Activated CD8-positive, alpha-beta memory T cell treated with anti-CD3 and anti-CD28 coated beads, Interleukin-2, amount 50 U/mL, for 24 hours (primary cell): ENCODE measurements around the gene PIK3CB.
"Not testable (repeated sequence)": the region's sequence is repeated elsewhere in the genome, so short reads cannot be mapped to it uniquely, and the experiment has no call there.

Experiments
- DNase-seq: peaks from one replicate; pipeline ENCODE4 v3.0.0-alpha.2; 2020; ENCODE audit errors: extremely low read depth

The PIK3CB gene

DNA sequence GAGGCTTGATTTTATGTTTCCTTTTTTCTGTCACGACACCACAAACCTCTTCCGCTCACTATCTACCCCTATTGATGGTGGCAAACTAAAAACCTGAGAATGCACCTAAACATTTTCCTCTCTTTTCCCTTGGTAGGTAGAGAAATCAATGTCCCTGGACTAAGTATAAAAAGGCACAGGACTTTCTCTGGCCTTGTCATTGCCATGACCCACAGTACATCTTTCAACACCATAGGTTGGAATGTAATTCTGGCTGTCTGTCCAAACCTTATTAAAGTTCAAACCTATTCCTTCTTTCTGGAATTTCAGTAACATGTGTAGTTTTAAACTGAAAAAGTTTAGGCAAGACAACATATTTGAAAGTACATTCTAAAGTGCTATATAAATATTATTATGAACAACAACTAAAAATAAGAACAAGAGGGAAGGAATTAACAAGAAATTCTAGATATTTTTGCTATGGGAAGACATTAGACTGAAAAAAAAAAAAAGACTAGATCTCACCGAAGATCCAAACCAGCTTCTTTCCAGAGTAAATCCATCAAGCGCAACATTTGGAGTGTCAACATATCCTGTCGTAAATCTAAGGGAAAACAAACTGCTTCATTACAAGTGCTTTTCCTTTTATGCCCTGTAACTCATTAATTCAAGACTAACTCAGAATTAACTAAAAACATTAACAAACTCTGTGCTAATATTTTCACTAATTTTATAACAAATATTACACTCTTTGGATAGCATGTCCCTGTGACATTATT lies 153.1 kb downstream of the PIK3CB start:
- DNase-seq: no peak

DNA sequence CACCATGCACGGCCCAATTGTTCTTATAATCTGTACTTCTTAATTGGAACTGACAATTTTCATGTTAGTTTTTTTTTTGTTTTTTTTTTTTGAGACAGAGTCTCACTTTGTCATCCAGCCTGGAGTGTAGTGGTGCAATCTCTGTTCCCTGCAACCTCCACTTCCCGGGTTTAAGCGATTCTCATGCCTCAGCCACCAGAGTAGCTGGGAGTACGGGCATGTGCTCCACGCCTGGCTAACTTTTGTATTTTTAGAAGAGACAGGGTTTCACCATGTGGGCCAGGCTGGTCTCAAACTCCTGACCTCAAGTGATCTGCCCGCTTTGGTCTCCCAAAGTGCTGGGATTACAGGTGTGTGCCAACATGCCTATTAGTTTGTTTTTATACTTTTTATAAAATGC lies 153.8 kb downstream of the PIK3CB start:
- DNase-seq: not testable (repeated sequence)

DNA sequence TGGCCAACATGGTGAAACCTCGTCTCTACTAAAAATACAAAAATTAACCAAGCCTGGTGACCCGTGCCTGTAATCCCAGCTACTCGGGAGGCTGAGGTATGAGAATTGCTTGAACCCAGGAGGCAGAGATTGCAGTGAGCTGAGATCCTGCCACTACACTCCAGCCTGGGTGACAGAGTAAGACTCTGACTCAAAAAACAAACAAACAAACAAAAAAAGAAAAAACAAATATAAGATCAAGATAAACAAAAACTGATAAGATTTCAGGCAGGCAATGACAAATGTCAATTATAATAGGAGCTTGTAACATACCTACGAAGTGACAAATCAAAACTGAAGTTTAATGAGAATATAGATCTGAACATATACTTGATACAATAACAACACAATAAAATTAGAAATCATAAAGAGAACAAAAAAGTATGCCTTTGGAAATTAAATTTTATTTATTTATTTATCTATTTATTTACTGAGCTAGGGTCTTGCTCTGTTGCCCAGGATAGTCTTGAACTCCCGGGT lies 155.8 kb downstream of the PIK3CB start:
- no peak for DNase-seq

DNA sequence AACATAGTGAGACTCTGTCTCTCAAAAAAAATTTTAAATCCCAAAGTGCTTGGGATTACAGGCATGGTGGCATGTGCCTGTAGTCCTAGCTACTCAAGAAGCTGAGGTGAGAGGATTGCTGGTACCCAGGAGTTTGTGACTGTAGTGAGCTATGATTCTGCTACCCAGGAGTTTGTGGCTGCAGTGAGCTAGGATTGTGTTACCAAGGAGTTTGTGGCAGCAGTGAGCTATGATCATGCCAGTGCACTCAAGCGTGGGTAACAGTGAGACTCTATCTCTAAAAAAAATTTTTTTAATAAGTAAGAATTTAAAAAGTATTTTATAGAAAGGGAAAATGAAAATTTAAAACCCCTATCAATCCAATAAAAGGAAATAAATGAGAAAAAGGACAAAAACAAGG lies 156.6 kb downstream of the PIK3CB start:
- DNase-seq: no peak

DNA sequence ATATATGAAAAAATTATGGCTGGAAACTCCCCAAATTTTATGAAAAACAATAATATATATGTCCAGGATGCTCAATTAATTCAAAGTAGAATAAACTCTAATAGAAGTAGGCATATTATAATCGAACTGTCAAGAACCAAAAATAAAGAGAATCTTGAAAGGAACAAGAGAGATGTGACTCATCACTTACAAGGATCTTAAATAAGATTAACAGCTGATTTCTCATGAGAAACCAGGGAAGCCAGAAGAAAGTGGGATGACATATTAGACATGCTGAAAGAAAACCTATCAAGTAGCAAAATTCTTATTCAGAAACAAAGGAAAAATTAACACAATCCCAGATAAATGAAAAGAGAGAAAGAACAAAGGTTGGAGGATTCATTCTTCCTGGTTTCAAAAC lies 159.3 kb downstream of the PIK3CB start:
- DNase-seq: no peak

DNA sequence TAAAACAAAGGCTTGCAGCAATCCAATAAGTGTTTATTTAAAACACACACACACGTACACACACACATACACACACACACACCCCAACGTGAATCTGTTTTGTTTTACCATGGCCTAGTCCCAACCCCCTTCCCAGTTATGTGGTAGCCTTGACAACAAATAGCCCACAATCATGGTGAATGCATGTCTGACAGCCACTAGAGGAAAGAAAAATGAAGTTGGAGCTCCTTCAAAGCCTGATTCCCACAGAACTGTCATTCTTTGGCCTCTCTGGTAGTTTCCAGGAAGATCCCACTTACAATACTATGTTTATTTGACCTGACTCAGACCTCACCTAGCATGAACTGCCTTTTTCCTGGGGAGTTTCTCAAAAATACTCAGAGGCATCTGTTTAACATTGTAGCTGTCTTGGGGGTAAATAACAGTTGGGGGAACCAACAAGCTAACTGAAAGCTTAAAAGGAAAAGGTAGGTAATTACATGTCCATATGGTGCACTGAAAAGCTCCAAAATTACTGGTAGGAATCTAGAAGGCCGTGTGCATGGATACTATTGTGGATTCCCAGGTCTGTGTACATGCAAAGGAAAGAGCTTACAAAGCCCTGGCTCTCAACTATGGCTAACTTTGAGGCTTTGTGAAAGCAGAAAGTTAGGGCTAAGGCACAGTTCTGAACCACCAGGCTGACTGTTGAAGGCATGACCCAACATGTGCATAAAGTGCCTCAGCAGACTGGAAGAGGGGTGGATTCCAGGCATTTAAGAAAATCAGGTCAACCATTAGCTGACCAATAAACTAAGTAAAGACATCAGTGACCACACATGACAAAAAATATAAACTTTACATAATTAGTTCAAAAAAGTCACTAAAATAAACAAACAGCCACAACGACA lies 160.8 kb downstream of the PIK3CB start:
- DNase-seq: no peak

DNA sequence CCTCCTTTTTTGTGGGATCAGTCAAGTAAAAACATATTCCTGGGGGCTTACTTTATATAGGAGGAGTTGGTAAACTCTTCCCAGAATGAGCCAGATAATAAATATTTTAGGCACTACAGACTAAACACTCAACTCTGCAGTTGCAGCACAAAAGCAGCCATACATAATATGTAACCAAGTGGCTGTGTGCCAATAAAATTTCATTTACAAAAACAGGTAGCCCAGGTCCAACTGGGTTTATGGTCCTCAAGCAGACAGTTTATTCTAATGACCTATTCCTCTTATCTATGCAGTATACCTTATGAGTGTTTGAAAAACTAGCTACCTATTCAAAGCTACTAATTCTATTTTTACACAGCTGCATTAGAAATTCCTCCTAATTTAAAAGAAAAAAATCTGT lies 164.3 kb downstream of the PIK3CB start:
- DNase-seq: no peak

DNA sequence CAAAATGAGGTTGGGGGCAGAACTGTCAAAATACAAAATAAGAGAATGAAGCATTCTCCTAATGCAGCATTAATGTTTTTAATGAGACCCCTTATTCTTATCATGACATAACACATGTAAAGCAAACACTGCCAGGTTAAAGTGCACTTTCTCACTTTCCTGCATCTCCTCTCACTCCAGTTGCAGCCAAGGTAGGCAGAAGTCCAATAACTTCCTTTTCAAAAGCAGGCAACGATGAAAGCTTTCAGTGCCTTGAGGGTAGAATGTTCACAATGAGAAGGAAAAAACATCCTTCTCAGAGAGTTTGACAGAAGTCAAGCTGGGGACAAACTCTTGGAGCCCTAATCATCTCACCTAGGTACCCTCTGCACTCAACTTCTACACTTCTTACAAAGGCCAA lies 166.6 kb downstream of the PIK3CB start:
- no peak for DNase-seq

DNA sequence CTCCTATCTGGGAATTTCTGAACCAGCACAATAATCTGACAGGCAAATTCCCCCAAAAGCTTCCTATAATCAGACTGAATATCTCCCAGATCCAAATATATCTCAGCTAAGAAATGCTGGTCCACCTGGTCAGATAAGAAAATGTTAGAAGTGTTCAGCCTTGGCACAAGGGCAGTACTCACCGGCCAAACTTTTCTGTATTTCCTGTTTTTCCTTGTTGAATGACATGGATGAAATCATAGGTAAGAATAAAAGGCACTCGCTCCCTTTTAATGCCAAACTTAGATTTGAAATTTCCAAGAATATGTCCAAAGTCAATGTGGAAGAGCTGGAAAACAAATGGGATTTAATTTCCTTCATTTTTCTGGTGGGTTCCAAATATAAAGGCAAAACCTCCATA lies 177.2 kb downstream of the PIK3CB start:
- DNase-seq: no peak

DNA sequence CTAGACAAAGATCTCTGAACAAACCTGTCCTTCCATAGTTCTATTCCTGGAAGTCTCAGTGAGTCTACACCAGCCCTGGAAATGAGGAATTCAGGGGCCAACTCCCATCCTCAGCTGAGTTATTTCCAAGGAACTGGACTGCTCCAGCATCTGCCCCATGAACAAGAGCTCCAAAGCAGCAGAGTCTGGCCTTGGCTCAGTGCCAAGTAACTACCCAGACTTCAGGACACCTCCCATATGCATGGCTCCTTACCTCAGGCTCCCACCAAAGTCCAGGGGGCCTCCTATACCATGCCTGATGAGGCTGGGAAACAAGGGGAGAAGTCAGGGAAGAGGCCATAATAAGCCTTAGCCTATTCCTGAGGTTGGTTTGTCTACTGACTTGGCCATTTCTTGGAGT lies 181.2 kb downstream of the PIK3CB start:
- no peak for DNase-seq

DNA sequence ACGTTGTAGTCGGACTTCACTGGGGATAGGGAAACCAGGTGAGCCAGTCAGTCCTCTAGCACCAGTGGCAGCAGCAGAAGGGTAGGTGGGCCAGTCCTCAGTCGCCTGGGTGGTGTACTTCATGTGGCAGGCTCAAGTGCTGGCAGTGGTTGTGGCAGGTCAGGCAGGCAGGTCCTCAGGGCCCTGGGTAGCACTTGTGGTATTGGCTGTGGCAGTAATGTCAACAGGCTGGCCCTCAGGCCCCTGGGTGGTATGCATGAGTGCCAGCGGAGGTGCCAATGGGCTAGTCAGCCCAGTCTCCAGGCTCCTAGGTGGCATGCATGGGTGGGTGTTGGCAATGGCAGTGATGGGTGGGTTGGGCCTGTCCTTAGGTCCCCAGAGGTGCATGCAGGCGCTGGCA lies 185.6 kb downstream of the PIK3CB start:
- no peak for DNase-seq

DNA sequence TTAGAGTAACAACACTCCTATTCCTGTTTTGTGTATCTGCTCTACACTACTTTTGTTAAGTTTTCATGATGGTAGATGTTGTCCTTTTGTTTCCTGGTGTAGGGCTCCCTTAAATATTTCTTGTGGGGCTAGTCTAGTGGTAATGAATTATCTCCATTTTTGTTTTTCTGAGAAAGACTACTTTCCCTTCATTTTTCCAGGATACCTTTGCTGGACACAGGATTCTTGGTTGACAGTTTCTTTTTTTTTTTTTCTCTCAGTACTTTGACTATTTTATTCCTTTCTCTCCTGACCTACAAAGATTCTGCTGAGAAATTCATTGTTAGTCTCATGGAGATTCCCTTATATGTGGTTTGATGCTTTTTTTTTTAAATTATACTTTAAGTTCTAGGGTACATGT lies 188.2 kb downstream of the PIK3CB start:
- no peak for DNase-seq

DNA sequence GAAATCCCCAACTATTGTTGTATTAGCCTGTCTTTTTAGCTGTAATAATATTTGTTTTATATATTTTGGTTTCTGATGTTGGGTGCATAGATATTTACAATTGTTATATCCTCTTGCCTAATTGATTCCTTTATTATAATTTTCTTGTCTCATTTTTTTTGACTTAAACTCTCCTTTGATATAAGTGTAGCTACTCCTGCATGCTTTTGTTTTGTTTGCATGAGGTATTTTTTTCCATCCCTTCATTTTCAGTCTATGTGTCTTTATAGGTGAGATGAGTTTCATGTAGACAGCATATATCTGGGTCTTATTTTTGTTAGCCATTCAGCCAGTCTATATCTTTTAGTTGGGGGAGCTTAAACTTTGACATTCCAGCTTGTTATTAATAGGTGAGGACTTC lies 188.7 kb downstream of the PIK3CB start:
- no peak for DNase-seq

DNA sequence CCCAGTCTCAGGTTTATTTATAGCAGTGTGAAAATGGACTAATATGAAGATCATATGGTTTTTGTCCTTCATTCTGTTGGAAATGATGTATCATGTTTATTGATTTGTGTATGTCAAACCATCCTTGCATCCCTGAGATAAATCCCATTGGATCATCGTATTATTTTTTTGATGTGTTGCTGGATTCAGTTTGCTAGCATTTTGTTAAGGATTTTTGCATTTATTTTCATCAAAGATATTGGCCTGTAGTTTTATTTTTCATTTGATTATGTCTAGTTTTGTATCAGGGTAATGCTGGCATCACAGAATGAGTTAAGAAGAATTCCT lies 191.8 kb downstream of the PIK3CB start:
- DNase-seq: no peak

DNA sequence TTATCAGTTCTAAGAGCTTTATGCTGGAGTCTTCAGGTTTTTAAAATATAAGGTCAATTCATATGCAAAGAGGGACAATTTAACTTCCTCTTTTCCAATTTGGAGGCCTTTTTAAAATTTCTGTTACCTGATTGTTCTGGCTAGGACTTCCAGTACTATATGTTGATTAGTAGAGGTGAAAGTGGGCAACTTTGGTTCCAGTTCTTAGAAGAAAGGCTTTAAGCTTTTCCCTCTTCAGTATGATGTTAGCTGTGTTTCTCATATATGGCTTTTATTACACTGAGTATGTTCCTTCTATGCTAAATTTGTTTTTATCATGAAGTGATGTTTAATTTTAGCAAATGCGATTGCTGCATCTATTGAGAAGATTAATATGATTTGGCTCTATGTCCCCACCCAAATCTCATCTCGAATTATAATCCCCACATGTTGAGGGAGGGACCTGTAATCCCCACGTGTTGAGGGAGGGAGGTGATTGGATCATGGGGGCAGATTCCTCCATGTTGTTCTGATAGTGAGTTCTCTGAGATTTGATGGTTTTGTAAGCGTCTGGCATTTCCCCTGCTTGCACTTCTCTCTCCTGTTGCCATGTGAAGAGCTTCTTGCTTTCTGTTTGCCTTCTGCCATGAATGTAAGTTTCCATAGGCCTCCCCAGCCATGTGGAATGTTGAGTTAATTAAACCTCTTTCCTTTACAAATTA lies 192.4 kb downstream of the PIK3CB start:
- no peak for DNase-seq

DNA sequence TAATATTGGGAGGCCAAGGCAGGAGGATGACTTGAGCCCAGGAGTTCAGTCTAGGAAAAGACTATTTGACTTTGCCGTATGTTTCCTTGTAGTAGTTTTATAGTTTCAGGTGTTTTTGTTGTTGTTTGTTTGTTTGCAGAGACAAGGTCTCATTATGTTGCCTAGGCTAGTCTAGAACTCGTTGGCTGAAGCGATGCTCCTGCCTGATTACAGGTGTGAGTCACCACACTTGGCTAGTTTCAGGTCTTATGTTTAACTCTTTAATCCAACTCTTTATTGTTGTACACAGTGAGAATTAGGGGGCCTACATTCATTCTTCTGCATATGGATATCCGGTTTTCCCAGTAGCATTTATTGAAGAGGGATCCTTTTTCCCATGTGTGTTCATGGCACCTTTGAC lies 194.2 kb downstream of the PIK3CB start:
- DNase-seq: no peak

DNA sequence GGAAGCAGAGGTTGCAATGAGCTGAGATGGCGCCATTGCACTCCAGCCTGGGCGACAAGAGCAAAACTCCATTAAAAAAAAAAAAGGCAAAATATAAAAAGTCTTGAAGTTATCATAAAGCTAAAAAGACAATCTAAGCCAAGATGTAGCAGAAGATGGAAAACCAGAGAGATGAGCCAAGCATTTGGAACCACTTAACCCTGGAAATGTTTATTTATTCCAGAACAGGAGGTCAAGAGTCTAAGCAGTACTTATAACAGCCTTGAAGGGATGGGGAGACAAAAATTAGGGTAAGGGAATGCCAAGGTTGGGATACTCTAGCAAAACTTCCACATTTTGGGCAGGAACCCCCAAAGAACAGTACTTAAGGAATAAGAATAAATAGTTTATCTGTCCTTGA lies 196.1 kb downstream of the PIK3CB start:
- DNase-seq: no peak

DNA sequence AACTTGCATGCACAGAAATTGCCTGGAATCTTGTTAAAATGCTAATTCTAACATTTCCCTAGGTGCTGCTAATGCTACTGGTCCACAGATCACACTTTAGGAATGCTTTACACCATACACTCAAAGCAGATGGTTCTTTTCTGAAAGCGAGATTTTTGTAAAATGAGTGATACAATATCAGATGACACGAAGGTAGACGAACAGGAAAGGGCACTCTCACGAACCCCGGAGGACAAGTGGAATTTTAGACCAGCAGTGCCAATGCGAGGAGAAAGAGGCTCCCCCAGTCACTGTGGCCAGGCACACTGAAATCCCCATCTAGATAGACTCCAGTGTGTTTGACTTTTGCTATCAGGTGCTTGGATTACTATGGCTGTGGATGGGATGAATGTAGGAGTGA lies 205.2 kb downstream of the PIK3CB start:
- DNase-seq: no peak

DNA sequence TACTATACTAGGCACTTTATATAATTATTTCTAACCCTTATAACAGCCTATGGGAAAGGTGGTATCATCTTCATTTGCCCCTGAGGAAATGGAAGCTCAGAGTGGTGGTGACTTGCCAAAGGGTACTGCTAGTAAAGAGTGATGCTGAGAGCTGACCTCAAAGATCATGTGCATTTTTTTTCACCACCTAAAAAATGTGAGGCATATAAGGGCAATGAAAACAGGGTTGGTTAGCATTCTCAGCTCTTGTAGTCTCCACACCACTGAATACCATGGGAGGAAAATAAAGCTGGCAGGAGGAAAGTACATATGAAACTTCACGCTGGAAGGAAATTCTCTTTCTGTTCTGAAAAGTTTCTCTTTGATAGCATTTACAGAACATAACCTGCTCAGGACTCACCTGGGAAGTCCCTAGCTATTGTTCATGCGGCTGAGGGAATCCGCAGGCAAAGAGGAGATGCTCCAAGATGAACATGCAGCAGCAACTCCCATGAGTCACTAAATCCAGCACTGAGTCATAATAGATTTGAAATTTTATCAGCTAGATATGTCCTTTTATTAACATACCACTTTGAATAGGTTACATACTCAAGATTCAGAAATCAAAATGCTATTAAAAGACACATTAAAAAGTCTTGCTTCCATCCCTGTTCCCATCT lies 208.9 kb downstream of the PIK3CB start:
- DNase-seq: no peak

DNA sequence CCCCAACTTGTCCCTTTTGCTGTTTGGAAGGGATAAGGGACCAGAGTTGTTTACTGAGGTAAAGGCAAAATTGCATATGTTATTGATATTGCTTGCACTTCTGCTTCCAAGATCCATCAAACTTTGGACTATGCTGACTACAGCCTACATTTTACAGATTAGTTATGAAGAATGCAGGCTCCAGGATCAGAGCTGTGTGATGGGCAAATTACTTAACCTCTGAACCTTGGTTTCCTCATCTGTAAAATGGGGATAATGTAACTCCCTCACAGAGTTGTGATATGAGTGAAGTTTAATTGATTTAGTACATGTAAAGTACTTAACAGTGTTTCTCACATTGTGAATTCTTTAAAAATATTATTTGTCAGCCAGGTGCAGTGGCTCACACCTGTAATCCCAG lies 210.2 kb downstream of the PIK3CB start:
- no peak for DNase-seq

DNA sequence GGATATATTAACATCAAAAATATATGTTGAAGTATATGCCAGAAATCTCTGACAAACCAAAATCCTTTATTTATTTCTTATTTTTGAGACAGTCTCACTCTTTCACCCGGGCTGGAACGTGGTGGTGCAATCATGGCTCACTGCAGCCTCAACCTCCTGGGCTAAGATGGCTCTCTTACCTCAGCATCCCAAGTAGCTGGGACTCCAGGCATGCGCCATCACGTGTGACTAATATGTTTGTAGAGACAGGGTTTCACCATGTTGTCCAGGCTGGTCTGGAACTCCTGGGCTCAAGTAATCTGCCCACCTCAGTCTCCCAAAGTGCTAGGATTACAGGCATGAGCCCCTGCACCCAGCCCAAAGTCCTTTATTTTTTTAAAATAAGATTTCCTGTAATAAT lies 214.3 kb downstream of the PIK3CB start:
- DNase-seq: no peak

DNA sequence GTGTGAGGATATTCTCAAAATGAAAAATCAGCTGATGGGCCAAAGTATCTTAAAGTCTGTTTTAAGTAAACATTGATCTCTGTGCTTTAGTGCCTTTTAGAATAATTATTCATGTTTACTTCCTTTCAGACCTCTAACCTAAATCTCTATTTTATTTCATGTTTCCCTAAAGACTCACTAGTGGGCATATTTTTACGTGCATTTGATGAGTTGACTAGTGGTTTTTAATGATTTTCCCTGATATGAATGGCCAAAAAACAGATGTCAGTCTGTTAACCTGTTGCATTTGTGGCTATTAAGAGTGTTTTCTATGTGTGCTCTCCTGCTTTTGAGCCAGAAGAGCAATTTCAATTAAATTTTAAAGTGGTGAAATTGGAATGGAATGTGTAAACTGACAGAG lies 219.3 kb downstream of the PIK3CB start:
- no peak for DNase-seq
